Prostate gland (tissue), 2 donors: Measurements from ENCODE around the gene KRTAP1-3. TPM values are rescaled to one million over a fixed set of nuclear protein-coding genes. Genes with fewer than 3 reads are reported as not detected.
"Not testable (repeated sequence)": the region's sequence is repeated elsewhere in the genome, so short reads cannot be mapped to it uniquely, and the experiment has no call there.

Source experiments
- DNase-seq: peaks from one replicate; pipeline ENCODE4 v3.0.0-alpha.2; 2019; ENCODE audit warnings: low spot score
- H3K27ac ChIP-seq, 2 donors: fragments of 200-600 bp; sonication (generic); 2 replicates each; pipeline ENCODE4 v1.5.1; 2017 to 2019
- H3K27me3 ChIP-seq: fragments of 200-600 bp; sonication (generic); replicated peaks from 2 replicates; pipeline ENCODE4 v1.5.1; 2019; ENCODE audit not compliant: insufficient read depth
- H3K36me3 ChIP-seq, 2 donors: fragments of 200-600 bp; sonication (generic); 1 replicate in 1 of 2; 2 replicates in 1 of 2; pipeline versions ENCODE4 v1.5.1 to v1.8.1; 2017 to 2019
- H3K4me1 ChIP-seq: fragments of 200-600 bp; sonication (generic); replicated peaks from 2 replicates; pipeline ENCODE4 v1.5.1; 2019
- H3K4me3 ChIP-seq, 2 donors: fragments of 200-600 bp; sonication (generic); 2 replicates each; pipeline ENCODE4 v1.5.1; 2017 to 2019
- H3K9me3 ChIP-seq: fragments of 200-600 bp; sonication (generic); 2 replicates; pipeline ENCODE4 v1.5.1; 2017
- POLR2A ChIP-seq: fragments of 450-650 bp; IDR thresholded peaks from one replicate; pipeline ENCODE4 v1.6.1; 2016; ENCODE audit warnings: antibody characterized with exemption, mild to moderate bottlenecking
- POLR2AphosphoS5 ChIP-seq: sonication (generic); formaldehyde crosslinking; IDR thresholded peaks from one replicate; pipeline ENCODE4 v1.6.1; 2017; ENCODE audit warnings: antibody characterized with exemption
- WGBS: methylation state at CpG from one replicate; pipeline ENCODE4 v1.1.5; 2018; 5-methylcytosine and 5-hydroxymethylcytosine counted together
- intact Hi-C: fragments of 100-400 bp; cut with DNase I; formaldehyde crosslinking; loops from one replicate; pipeline ENCODE4 v1.14.2; 2022
- total RNA-seq, 2 donors: library from RNA; depleted of rRNA; stranded (reverse); fragments of >200 nt; gene quantifications; one replicate each; pipeline ENCODE4 v1.1.0, GENCODE V29; 2016
- TF ChIP-seq, protein P1 (sequence below), 4 experiments: fragments of 200-600 bp in 2 of 4; fragments of 450-650 bp in 2 of 4; sonication (generic) in 2 of 4; IDR thresholded peaks; 1 replicate in 3 of 4; 2 replicates in 1 of 4; pipeline ENCODE4 v1.5.1; 2016 to 2019; ENCODE audit warnings: antibody characterized with exemption in 4 of 4, mild to moderate bottlenecking in 2 of 4, moderate library complexity in 2 of 4

The KRTAP1-3 gene
- total RNA-seq, 2 donors from 2014 or later, result not detected

DNA sequence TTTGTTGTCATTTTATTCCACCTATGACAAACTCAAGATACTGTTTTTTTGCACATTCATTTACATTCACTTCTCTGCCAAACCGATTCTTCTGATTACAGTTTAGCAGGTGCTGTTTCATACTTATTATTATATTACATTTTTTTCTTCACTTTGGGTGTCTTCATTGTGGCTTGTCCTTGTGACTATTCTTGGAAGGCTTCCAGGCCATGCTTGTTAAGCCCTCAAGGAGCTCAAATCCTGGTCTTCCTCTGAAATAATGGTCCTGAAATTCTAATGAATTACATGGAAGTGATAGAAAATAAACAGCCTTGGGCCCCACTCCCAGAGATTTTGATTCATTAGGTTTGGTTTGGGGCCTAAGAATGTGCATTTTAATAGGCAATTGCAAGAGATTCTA is 29.6 kb upstream of the KRTAP1-3 start:
- TF ChIP-seq, protein P1, sequence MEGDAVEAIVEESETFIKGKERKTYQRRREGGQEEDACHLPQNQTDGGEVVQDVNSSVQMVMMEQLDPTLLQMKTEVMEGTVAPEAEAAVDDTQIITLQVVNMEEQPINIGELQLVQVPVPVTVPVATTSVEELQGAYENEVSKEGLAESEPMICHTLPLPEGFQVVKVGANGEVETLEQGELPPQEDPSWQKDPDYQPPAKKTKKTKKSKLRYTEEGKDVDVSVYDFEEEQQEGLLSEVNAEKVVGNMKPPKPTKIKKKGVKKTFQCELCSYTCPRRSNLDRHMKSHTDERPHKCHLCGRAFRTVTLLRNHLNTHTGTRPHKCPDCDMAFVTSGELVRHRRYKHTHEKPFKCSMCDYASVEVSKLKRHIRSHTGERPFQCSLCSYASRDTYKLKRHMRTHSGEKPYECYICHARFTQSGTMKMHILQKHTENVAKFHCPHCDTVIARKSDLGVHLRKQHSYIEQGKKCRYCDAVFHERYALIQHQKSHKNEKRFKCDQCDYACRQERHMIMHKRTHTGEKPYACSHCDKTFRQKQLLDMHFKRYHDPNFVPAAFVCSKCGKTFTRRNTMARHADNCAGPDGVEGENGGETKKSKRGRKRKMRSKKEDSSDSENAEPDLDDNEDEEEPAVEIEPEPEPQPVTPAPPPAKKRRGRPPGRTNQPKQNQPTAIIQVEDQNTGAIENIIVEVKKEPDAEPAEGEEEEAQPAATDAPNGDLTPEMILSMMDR (IDR thresholded peaks at IDR 0.05), result no peak
- no peak for TF ChIP-seq POLR2AphosphoS5
- TF ChIP-seq POLR2A, result no peak
- no peak for DNase-seq
- Histone ChIP-seq H3K4me1 (no peaks in the 10 kb centered on the region), H3K36me3 (no peaks in the 10 kb centered on the region), H3K4me3 (no peak overlapping the region), H3K27ac (no peak overlapping the region), H3K9me3 (no peaks in the 10 kb centered on the region), H3K27me3 (no peaks in the 10 kb centered on the region)
- WGBS, result 94% methylated on average over 1 of the region's 1 CpG
- intact Hi-C loops, result no loop called here

DNA sequence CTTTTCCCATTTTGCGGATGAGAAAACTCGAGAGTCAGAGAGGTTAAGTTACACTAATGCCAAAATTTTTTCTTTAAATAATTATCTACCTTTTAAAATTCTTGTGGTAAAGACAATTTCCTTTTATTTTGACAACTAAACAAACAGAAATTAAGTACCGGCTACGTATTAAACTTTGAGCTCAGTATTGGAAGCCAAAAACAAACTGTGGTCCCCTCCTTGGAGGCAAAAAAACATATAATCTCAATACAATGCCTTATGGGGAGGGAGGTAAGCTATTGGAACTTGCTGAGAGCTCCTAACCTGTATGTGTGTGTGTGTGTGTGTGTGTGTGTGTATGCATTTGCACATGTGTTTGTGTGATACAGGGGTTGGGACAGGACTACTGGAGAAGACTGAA is 28.8 kb upstream of the KRTAP1-3 start:
- WGBS, result 50% methylated on average over 4 of the region's 4 CpGs
- intact Hi-C loops, result no loop called here

DNA sequence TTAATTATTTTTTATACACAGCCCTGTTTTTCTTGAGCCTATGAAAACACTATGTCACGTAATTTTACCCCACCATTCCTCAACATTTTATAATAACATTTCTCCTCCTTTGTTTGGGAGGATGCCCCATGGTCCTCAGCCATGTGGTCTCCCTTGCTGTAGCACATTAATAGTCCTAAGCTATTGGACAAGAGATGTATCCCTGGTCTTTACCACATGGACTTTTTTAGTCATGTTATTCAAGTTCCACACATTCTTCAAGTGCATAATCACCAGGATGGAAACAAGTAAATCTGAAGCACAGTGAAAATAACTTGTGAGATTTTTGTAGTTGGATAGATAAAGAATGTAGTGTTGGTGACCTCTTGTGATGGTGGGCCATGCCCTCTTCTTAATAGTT is 27.3 kb upstream of the KRTAP1-3 start:
- H3K4me1 ChIP-seq, result no peaks in the 10 kb centered on the region
- intact Hi-C loops, result no loop called here
- TF ChIP-seq, protein P1 (IDR thresholded peaks at IDR 0.05), result no peak
- TF ChIP-seq POLR2A (no peak), POLR2AphosphoS5 (no peak)
- H3K27me3 ChIP-seq, result no peaks in the 10 kb centered on the region
- no peak for DNase-seq
- H3K27ac ChIP-seq, result no peak overlapping the region
- WGBS, result 57% methylated on average over 1 of the region's 1 CpG
- H3K9me3 ChIP-seq, result no peaks in the 10 kb centered on the region
- H3K36me3 ChIP-seq, result no peaks in the 10 kb centered on the region
- H3K4me3 ChIP-seq, result no peak overlapping the region

More for the DNA sequence above, 28.8 kb upstream of the KRTAP1-3 start:
- DNase-seq, result no peak
- Histone ChIP-seq H3K4me1 (no peaks in the 10 kb centered on the region), H3K36me3 (no peaks in the 10 kb centered on the region), H3K27me3 (no peaks in the 10 kb centered on the region), H3K9me3 (no peaks in the 10 kb centered on the region), H3K4me3 (no peak overlapping the region), H3K27ac (no peak overlapping the region)
- TF ChIP-seq POLR2AphosphoS5, result no peak
- no peak for TF ChIP-seq POLR2A
- TF ChIP-seq, protein P1 (IDR thresholded peaks at IDR 0.05), result no peak

DNA sequence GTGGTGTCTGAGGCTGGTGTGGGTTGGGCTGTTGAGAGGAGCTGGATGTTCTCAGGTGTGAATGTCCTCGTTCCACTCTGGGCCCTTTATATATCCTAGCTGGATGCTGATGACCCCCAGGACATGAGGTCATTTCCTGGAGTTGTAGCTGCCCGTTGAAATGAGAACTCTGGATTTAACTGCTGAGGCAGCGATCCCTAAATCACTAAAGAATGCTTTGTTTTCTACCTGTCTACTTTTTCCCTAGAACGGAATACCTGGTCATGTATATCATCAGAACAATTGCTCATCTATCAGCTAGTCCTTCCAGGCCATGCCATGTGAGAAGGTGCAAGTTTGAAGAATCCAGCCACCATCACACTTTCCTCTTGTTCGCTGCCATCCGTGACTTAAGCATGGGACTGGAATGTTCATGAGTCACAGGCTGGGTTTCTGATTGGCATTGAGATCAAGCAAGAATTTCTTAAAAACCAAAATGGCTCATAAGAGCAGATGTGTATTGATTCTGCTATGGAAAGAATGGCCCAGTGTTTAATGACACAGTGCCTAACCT is 25.5 kb upstream of the KRTAP1-3 start, which contains the start of gene KRTAP2-3:
Gene KRTAP2-3, minus strand, starts transcription at position 63 of the 553 bp plus-strand sequence. CDS start 64 bp downstream, outside the sequence.
- Histone ChIP-seq H3K27me3 (no peaks in the 10 kb centered on the region), H3K9me3 (no peaks in the 10 kb centered on the region), H3K4me3 (no peak within 1 kb of the TSS), H3K36me3 (no peaks in the 10 kb centered on the region), H3K27ac (no peak within 1 kb of the TSS), H3K4me1 (no peaks in the 10 kb centered on the region)
- TF ChIP-seq POLR2A (no peak), POLR2AphosphoS5 (no peak)
- TF ChIP-seq, protein P1 (IDR thresholded peaks at IDR 0.05), result no peak
- intact Hi-C loops, result no loop called here
- 72% methylated on average over 6 of the region's 6 CpGs for WGBS
- no peak for DNase-seq

DNA sequence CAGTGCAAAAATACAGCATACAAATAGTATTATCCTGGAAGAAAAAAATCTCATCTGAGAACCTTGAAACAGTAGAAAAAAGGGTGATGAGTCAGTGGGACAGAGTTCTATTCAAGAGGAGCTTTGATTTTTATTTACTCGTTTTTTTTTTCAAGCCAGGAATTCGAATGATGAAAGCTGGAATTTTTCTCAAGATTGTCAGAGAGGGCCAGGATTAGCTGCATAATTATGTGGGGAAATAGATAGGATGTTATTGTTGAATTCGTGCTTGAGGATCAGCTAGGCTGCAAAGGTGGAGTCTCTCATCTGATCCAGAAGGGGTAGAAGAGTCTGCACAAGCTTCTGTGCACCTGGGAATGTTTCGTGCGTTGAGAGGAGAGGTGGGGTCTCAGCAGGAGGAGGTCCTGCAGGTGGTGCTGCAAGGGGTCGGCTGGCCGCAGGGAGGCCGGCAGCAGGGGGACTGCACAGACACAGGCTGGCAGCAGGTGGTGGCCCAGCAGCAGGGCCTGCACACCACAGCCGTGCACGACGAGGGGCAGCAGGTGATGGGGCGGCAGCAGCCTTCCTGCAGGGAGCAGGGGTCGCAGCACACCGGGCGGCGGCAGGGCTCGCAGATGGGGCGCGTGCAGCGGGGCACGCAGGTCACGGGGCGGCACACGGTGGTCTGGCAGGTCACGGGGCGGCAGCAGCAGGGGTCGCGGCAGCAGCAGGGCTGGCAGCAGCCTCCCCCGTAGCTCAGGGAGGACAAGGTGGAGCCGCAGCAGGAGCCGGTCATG is 24.8 kb upstream of the KRTAP1-3 start:
- H3K9me3 ChIP-seq, H3K27ac ChIP-seq, H3K4me3 ChIP-seq, intact Hi-C loops, H3K27me3 ChIP-seq, H3K36me3 ChIP-seq, H3K4me1 ChIP-seq, DNase-seq: not testable (repeated sequence)
- 55% methylated on average over 8 of the region's 31 CpGs for WGBS
